Breast epithelium (tissue), 3 donors: ENCODE measurements around the gene CD164.

ENCODE experiments used
- CTCF ChIP-seq, 3 donors: fragments of 450-650 bp; IDR thresholded peaks; one replicate each; pipeline ENCODE4 v1.5.1; 2016 to 2017; ENCODE audit warnings: antibody characterized with exemption in 3 of 3, mild to moderate bottlenecking in 3 of 3, moderate library complexity in 3 of 3
- POLR2A ChIP-seq: fragments of 450-650 bp; IDR thresholded peaks from one replicate; pipeline ENCODE4 v1.6.1; 2016; ENCODE audit warnings: antibody characterized with exemption, mild to moderate bottlenecking, moderate library complexity
- POLR2AphosphoS5 ChIP-seq, 3 donors: sonication (generic); formaldehyde crosslinking; IDR thresholded peaks; one replicate each; pipeline ENCODE4 v1.6.1; 2017; ENCODE audit warnings: antibody characterized with exemption in 3 of 3

- TF ChIP-seq CTCF (IDR thresholded peaks at IDR 0.05) = no peak
- no peak for TF ChIP-seq POLR2AphosphoS5 (IDR thresholded peaks at IDR 0.05)
- TF ChIP-seq POLR2A = no peak
These were observed 65.4 kb downstream of the CD164 start for GRCh38 chr6:109316909-109317308.
